GM12874 (cell line): Measurements from ENCODE around the gene HPSE2.

Experiments used
- CTCF ChIP-seq: IDR thresholded peaks from 2 replicates; pipeline ENCODE4 v1.5.1; 2011; ENCODE audit warnings: low read depth, mild to moderate bottlenecking, control low read depth, low read length, moderate library complexity; ENCODE audit not compliant: insufficient read depth

HPSE2 gene

GRCh38 chr10:98916526-98917125 lies 319.0 kb downstream of the HPSE2 start:
- TF ChIP-seq CTCF: no peak

GRCh38 chr10:98915911-98916310 lies 319.7 kb downstream of the HPSE2 start:
- TF ChIP-seq CTCF: no peak

GRCh38 chr10:98910546-98910945 lies 325.1 kb downstream of the HPSE2 start:
- no peak for TF ChIP-seq CTCF

GRCh38 chr10:98910048-98910447 lies 325.6 kb downstream of the HPSE2 start:
- no peak for TF ChIP-seq CTCF

GRCh38 chr10:98908868-98909267 lies 326.8 kb downstream of the HPSE2 start:
- TF ChIP-seq CTCF: no peak

- TF ChIP-seq CTCF: no peak
These were observed 334.1 kb downstream of the HPSE2 start for GRCh38 chr10:98901441-98902110.

GRCh38 chr10:98899018-98899417 lies 336.6 kb downstream of the HPSE2 start:
- no peak for TF ChIP-seq CTCF
